Endothelial cell (in vitro differentiated cells): Measurements from ENCODE around the gene PHF21A. TPM values are rescaled to one million over a fixed set of nuclear protein-coding genes. Genes with fewer than 3 reads are reported as not detected.
A peak's percentile ranks its signal among the peaks of the same experiment; 100 is the strongest.

Source experiments
- DNase-seq: peaks from one replicate; pipeline ENCODE4 v3.0.0; 2021; ENCODE audit warnings: low spot score
- H3K27ac Mint-ChIP-seq: one replicate; pipeline ENCODE4 v1.8.0; 2021; ENCODE audit warnings: mixed read lengths, inconsistent platforms; ENCODE audit not compliant: unreplicated experiment
- H3K27me3 Mint-ChIP-seq: one replicate; pipeline ENCODE4 v1.8.0; 2021; ENCODE audit warnings: mild to moderate bottlenecking, moderate library complexity, mixed read lengths, inconsistent platforms; ENCODE audit not compliant: unreplicated experiment
- H3K36me3 Mint-ChIP-seq: one replicate; pipeline ENCODE4 v1.8.0; 2021; ENCODE audit warnings: mild to moderate bottlenecking, low read depth, mixed read lengths, inconsistent platforms; ENCODE audit not compliant: unreplicated experiment
- H3K4me1 Mint-ChIP-seq: one replicate; pipeline ENCODE4 v1.8.0; 2021; ENCODE audit warnings: mild to moderate bottlenecking, mixed read lengths, inconsistent platforms; ENCODE audit not compliant: unreplicated experiment
- H3K4me3 Mint-ChIP-seq: one replicate; pipeline ENCODE4 v1.8.0; 2021; ENCODE audit warnings: mild to moderate bottlenecking, mixed read lengths, inconsistent platforms; ENCODE audit not compliant: unreplicated experiment
- H3K9me3 Mint-ChIP-seq: one replicate; pipeline ENCODE4 v1.8.0; 2021; ENCODE audit warnings: mixed read lengths, inconsistent platforms; ENCODE audit not compliant: unreplicated experiment
- CTCF ChIP-seq: fragments of 200-600 bp; sonication (generic); IDR thresholded peaks from one replicate; pipeline ENCODE4 v1.5.0; 2021; ENCODE audit warnings: antibody characterized with exemption; ENCODE audit not compliant: unreplicated experiment
- total RNA-seq: library from RNA; stranded (reverse); fragmentation: NEBNext Ultra II Directional; extraction: Animal tissue kit (Norgen Biotek cat#: 25700); gene quantifications from one replicate; pipeline ENCODE4 v1.2.1, GENCODE V29; 2021; ENCODE audit not compliant: unreplicated experiment

PHF21A gene
- total RNA-seq, 1 donor from 2014 or later = 52.8 TPM

- H3K36me3 Mint-ChIP-seq = peaks cover 12% of the 10 kb centered on the region
- H3K27me3 Mint-ChIP-seq = peaks cover 30% of the 10 kb centered on the region
- no peak overlapping the region for H3K4me3 Mint-ChIP-seq
- no peaks in the 10 kb centered on the region for H3K9me3 Mint-ChIP-seq
- no peak for DNase-seq
- no peak for TF ChIP-seq CTCF
- H3K4me1 Mint-ChIP-seq = peaks cover 9% of the 10 kb centered on the region
- peak overlapping the region; percentile 36 for H3K27ac Mint-ChIP-seq
Measured at GRCh38 chr11:45927332-45927683, 193.9 kb downstream of the PHF21A start.

- DNase-seq = no peak
- Mint-ChIP-seq H3K27me3 (peaks cover 30% of the 10 kb centered on the region), H3K9me3 (no peaks in the 10 kb centered on the region), H3K36me3 (peaks cover 8% of the 10 kb centered on the region), H3K4me1 (peaks cover 9% of the 10 kb centered on the region), H3K27ac (no peak overlapping the region), H3K4me3 (no peak overlapping the region)
- TF ChIP-seq CTCF = no peak
Measured at GRCh38 chr11:45926536-45927331, 194.5 kb downstream of the PHF21A start.

- no peak overlapping the region for H3K27ac Mint-ChIP-seq
- DNase-seq = no peak
Measured at GRCh38 chr11:45926001-45926401, 195.3 kb downstream of the PHF21A start.

GRCh38 chr11:45925550-45925949, 195.7 kb downstream of the PHF21A start:
- no peak for DNase-seq
- peaks cover 5% of the 10 kb centered on the region for H3K36me3 Mint-ChIP-seq
- no peaks in the 10 kb centered on the region for H3K9me3 Mint-ChIP-seq
- no peak for TF ChIP-seq CTCF
- H3K4me1 Mint-ChIP-seq = peaks cover 13% of the 10 kb centered on the region
- H3K27ac Mint-ChIP-seq = no peak overlapping the region
- H3K27me3 Mint-ChIP-seq = peaks cover 31% of the 10 kb centered on the region
- no peak overlapping the region for H3K4me3 Mint-ChIP-seq

More at GRCh38 chr11:45926001-45926401, 195.3 kb downstream of the PHF21A start:
- Mint-ChIP-seq H3K27me3 (peaks cover 30% of the 10 kb centered on the region), H3K36me3 (peaks cover 5% of the 10 kb centered on the region), H3K9me3 (no peaks in the 10 kb centered on the region), H3K4me1 (peaks cover 13% of the 10 kb centered on the region), H3K4me3 (no peak overlapping the region)
- no peak for TF ChIP-seq CTCF

GRCh38 chr11:45924927-45925326, 196.3 kb downstream of the PHF21A start:
- Mint-ChIP-seq H3K9me3 (no peaks in the 10 kb centered on the region), H3K27me3 (peaks cover 35% of the 10 kb centered on the region), H3K4me3 (no peak overlapping the region), H3K4me1 (peaks cover 16% of the 10 kb centered on the region), H3K36me3 (peaks cover 2% of the 10 kb centered on the region), H3K27ac (no peak overlapping the region)
- no peak for TF ChIP-seq CTCF
- no peak for DNase-seq
